GM18507 (cell line): Measurements from ENCODE around the gene KLK4.
"Not testable (repeated sequence)": the region's sequence is repeated elsewhere in the genome, so short reads cannot be mapped to it uniquely, and the experiment has no call there.

Experiments used
- DNase-seq: peaks from one replicate; pipeline ENCODE4 v3.0.0; 2011; ENCODE audit warnings: low read depth; ENCODE audit not compliant: insufficient read length; ENCODE audit errors: extremely low spot score
- FAIRE-seq: peaks from 2 replicates; lab custom pipeline; 2011; peaks lifted over from hg19 to GRCh38; lab: Jason Lieb, UNC

The KLK4 gene

DNA sequence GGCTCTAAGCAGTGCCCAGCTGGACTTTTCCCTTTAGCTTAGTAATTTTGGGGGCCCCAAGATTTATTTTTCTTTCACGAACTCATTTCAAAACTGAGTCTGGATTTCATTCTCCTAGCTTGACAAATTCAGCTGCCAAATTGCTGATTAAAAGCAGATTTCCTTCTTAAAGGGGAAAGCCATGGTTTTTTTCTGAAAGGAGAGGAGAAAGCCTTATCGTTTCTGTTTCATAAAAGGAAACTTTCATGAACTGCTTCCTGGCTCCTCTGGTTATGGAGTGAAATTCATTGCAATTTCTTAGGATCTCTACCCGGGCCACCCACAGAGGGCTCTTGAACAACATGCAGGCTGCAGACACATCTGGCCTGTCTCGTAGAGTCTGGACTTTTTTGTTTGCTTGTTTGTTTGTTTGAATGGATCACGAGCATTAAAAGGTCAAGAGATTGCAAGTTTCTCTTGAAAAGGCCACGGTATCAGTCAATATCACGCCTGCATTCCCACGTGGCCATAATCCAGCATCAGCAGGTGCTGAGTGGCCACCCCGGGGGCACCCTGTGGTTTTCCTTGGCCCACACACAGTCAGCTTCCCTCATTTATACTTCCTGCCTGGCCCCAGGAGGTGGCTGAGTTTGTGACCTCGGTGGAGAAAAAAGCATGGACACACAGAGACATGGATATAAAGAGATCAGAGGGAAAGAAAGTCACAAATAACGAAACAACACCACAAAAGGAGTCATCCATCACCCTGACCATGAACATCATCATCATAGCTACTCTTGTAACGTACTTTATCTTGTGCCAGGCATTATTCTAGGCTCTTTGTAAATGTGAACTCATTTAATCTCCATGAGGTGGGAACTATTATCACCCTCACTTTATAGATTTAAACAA is 10.5 kb upstream of the KLK4 start:
- FAIRE-seq (no peak), DNase-seq (no peak)

DNA sequence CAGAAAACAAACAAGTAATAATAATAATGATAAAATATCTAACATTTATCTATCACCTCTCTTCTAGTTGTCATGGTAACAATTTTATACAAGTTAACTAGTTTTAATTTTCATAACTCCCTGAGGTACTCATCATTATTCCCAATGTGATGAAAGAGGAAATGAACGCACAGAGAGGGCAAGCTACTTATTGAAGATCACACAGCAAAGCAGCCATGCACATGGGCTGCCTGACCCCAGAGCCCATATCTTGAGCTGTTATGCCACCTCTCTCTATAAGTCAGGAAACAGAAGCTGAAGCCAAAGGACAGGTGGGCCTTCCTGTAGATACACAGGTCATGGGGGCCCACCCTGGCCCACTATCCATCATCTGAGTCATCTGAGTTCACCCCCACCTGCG is 4.9 kb upstream of the KLK4 start:
- FAIRE-seq (no peak), DNase-seq (no peak)

- no peak for FAIRE-seq
- no peak for DNase-seq
Observed at GRCh38 chr19:50912727-50913716, 1.8 kb upstream of the KLK4 start.

- DNase-seq = no peak
- FAIRE-seq = no peak
Observed at GRCh38 chr19:50912102-50912599, 956 bp upstream of the KLK4 start.

DNA sequence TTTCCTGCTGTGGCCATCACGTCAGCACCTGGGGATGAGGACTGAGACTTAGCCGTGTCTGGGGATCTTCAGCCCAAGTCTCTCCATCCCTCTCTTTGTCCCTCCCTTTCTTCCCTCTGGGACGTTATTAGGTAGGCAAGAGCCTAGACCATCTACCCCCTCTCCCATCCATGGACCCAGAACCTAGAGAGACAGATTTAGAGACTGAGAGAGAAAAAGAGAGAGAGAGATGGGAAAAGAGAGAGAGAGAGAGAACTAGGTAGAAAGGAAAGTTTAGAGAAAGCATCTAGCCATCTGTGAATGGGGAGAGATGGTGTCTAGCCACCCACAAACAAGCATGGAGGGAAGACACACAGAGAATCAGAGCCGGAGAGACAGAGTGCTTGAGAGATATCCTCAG is 473 bp downstream of the KLK4 start:
- DNase-seq = no peak
- no peak for FAIRE-seq

- FAIRE-seq (peak; percentile 52), DNase-seq (no peak)
Observed at GRCh38 chr19:50909240-50910070, 1.7 kb downstream of the KLK4 start.

DNA sequence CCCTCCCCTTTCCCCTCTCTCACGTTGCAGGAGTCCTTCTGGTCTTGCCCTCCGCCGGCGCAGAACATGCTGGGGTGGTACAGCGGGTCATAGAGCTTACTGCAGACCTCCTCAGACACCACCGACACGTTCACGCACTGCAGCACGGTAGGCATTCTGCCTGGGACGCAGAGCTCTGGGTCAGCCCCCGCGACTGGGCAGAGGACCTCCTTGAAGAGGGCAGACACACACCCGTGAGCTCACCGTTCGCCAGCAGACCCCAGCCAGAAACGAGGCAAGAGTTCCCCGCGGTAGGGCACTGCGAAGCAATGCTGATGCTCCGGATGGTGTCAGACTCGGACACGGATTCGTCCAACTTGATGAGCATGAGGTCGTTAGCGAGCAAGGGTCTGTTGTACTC is 2.9 kb downstream of the KLK4 start:
- DNase-seq (no peak), FAIRE-seq (no peak)

DNA sequence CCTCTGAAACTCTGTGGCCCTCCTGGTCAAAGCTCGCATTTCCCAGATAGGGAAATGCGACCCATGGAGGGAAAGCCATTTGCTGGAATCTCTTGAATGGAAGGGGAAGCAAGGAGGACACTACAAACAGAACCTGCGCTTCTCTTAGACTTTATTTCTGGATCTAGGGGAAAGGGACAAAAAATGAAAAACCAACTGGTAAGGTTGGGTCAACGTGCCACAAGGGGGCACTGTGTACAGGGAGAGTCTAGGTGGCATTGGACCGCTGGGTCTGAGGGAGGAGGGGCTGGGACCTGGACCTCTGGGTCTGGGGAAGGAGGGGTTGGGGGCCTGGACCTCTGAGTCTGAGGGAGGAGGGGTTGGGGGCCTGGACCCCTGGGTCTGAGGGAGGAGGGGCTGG is 5.0 kb downstream of the KLK4 start:
- FAIRE-seq = peak; percentile 62
- DNase-seq = no peak

- DNase-seq (no peak), FAIRE-seq (no peak)
Observed at GRCh38 chr19:50902640-50903039, 8.6 kb downstream of the KLK4 start.

DNA sequence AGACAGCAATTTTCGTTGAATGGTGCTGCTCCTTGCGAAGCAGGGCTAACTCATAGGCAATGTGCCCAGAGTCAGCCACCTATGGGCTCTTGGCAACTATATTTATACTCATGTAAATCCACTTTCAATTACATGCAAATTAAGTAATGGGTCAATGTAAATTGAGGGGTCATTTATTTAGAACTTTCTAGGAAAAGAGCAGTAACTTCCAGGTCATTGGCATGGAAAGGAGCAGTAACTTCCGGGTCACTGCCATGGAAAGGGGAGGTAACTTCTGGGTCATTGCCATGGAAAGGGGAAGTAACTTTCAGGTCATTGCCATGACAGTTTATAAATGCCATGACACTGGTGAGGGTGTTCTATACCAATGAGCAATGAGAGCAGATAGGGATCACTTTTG is 11.6 kb downstream of the KLK4 start:
- no peak for DNase-seq
- no peak for FAIRE-seq

DNA sequence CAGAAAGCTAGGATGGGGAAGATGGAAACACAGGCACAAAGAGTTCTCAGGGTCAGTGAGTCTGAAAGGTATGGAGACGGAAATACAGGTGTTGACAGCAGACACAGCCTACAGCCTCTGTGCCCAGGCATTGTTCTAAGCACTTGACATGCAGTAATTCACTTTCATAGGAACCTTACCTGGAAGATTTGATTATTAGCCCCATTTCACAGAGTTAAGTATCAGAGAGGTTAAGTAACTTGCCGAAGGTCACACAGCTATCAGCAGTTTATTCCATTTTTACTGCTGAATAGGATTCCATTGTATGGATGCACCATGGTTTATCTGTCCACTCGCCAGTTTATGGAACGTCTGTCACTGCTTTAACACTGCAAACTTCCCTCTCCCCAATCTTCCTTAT is 13.2 kb downstream of the KLK4 start:
- DNase-seq (no peak), FAIRE-seq (no peak)

- no peak for FAIRE-seq
Observed at GRCh38 chr19:50897612-50898011, 13.6 kb downstream of the KLK4 start.

DNA sequence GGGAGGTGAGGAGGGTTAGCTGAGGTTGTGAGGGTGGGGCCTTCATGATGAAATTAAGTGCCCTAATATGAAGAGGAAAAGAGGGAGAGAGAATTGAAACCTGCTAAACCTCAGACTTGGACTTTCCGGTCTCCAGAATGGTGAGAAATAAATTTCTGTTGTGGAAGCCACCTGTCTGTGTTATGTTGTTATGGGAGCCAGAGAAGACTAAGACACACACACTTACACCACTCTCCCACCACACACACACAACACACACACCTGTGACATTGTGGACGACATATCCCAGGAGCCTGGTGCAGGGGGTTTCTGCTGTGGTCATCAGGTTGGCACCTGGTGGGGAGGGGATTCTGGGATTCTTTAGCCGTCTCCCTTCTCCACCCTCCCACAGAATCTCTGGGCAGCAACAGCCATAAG is 14.0 kb downstream of the KLK4 start:
- FAIRE-seq (no peak), DNase-seq (no peak)

More at GRCh38 chr19:50897612-50898011, 13.6 kb downstream of the KLK4 start:
- no peak for DNase-seq

DNA sequence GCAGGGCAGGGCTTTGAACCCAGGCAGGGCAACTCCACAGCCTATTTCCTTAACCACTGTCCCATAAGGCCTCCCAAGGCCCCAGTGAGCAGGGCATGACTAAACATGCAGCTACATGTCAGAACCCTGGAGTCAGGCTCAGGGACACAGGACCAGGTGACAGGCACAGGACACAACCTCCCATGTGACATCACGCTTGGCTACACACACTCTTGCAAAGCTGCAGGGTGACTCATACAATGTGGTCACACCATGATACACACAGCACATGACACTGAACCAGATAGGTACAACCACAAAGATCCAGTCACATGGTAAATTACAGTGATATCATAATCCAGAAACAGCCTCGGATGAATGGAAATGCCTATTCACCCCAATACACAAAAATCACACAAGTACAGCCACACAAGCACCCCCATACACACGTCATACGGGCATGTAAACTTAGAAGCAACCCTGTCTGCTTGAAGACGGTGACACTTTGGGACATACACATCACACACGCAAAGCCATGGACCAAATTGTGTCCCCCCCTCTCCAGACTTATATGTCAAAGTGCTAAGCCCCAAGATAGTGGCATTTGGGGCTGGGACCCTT is 14.5 kb downstream of the KLK4 start:
- DNase-seq (peak; percentile 62), FAIRE-seq (peak; percentile 100)

DNA sequence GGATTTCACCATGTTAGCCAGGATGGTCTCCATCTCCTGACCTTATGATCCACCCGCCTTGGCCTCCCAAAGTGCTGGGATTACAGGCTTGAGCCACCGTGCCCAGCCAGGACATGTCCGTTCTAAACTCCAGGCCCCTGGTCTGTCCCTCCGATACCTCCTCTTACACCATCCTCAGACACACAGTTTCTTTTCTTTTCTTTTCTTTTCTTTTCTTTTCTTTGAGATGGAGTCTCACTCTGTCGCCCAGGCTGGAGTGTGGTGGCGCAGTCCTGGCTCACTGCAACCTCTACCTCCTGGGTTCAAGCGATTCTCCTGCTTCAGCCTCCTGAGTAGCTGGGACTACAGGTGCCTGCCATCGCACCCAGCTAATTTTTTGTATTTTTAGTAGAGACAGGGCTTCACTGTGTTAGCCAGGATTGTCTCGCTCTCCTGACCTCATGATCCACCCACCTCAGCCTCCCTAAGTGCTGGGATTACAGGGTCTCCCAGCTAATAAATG is 15.1 kb downstream of the KLK4 start:
- not testable (repeated sequence) for FAIRE-seq

GRCh38 chr19:50894478-50895356 is 16.5 kb downstream of the KLK4 start:
- FAIRE-seq = no peak
- DNase-seq = no peak

More for the DNA sequence above, 15.1 kb downstream of the KLK4 start:
- DNase-seq = not testable (repeated sequence)

DNA sequence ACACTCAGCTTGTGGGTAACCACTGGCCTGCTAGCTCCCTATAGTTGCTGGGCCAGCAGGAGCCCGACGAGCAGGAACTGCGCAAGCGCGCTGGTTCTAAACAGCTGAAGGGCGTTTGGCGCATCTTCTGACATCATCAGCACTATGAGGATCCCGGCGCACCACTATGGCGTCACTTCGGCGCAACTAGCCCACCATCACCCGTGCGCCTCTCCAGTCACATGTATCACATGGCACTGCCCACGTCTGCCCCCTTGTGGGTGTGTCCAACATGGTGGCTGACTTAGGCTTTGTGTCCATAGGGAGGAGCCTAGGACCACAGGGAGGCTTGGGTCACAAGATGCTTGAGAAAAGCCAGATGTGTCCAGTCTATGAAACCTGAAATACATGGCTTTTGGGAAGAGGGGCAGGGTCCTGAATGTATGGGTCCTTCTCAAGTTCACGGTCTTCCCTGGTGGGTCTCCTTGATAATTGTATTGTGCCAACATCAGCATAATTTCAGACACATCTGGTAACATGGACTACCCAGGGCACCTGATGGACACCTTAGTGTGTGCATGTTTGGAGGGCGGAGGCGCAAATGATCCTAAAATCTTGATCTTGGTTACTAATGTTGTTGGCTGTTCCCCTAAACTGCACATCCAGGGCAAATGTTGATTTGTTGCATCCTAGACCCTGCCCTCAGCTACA is 18.0 kb downstream of the KLK4 start:
- FAIRE-seq (no peak), DNase-seq (no peak)
